Measurements from ENCODE around the gene PCMTD2. TPM values are rescaled to one million over a fixed set of nuclear protein-coding genes. Genes with fewer than 3 reads are reported as not detected.
"Not testable (repeated sequence)": the region's sequence is repeated elsewhere in the genome, so short reads cannot be mapped to it uniquely, and the experiment has no call there.

The PCMTD2 gene
- total RNA-seq, 6 experiments from 2014 or later = 15.7 to 21.9 (median 18.1) TPM

GRCh38 chr20:64283646-64284045, 28.1 kb downstream of the PCMTD2 start:
- no peaks in the 10 kb centered on the region for H3K4me1 Mint-ChIP-seq (ENCODE audit: low read depth)
- peaks cover 9% of the 10 kb centered on the region for H3K27me3 Mint-ChIP-seq (ENCODE audit: insufficient read depth)
- H3K27ac Mint-ChIP-seq = no peak overlapping the region
- peaks cover 7% of the 10 kb centered on the region; the same call in 1 of the 2 replicates for H3K9me3 Mint-ChIP-seq
- no peaks in the 10 kb centered on the region for H3K36me3 Mint-ChIP-seq (ENCODE audit: low read depth)
- no peak overlapping the region for H3K4me3 Mint-ChIP-seq
- TF ChIP-seq CTCF (IDR thresholded peaks at IDR 0.05) = no peak
- no peak for DNase-seq

- TF ChIP-seq CTCF (IDR thresholded peaks at IDR 0.05) = peak; percentile 91
- DNase-seq = peak; percentile 49
- H3K27me3 Mint-ChIP-seq (ENCODE audit: insufficient read depth); H3K9me3 Mint-ChIP-seq; H3K36me3 Mint-ChIP-seq (ENCODE audit: low read depth); H3K4me3 Mint-ChIP-seq; H3K4me1 Mint-ChIP-seq (ENCODE audit: low read depth); H3K27ac Mint-ChIP-seq: not testable (repeated sequence)
Observed at GRCh38 chr20:64285579-64286446, 30.3 kb downstream of the PCMTD2 start.

- not testable (repeated sequence) for H3K27me3 Mint-ChIP-seq (ENCODE audit: insufficient read depth); DNase-seq; H3K4me3 Mint-ChIP-seq; H3K36me3 Mint-ChIP-seq (ENCODE audit: low read depth); H3K4me1 Mint-ChIP-seq (ENCODE audit: low read depth); H3K9me3 Mint-ChIP-seq; H3K27ac Mint-ChIP-seq
Observed at GRCh38 chr20:64286447-64287263, 31.1 kb downstream of the PCMTD2 start.

GRCh38 chr20:64287264-64287590, 31.7 kb downstream of the PCMTD2 start:
- H3K27ac Mint-ChIP-seq; H3K36me3 Mint-ChIP-seq (ENCODE audit: low read depth); H3K9me3 Mint-ChIP-seq; H3K4me1 Mint-ChIP-seq (ENCODE audit: low read depth); DNase-seq; H3K4me3 Mint-ChIP-seq; H3K27me3 Mint-ChIP-seq (ENCODE audit: insufficient read depth): not testable (repeated sequence)

- not testable (repeated sequence) for H3K27me3 Mint-ChIP-seq (ENCODE audit: insufficient read depth); H3K27ac Mint-ChIP-seq; H3K4me1 Mint-ChIP-seq (ENCODE audit: low read depth); H3K36me3 Mint-ChIP-seq (ENCODE audit: low read depth); DNase-seq; H3K4me3 Mint-ChIP-seq; H3K9me3 Mint-ChIP-seq
Observed at GRCh38 chr20:64292167-64292566, 36.6 kb downstream of the PCMTD2 start.

GRCh38 chr20:64303086-64303485, 47.5 kb downstream of the PCMTD2 start:
- H3K4me3 Mint-ChIP-seq; H3K9me3 Mint-ChIP-seq; H3K27ac Mint-ChIP-seq; H3K4me1 Mint-ChIP-seq (ENCODE audit: low read depth); H3K27me3 Mint-ChIP-seq (ENCODE audit: insufficient read depth); H3K36me3 Mint-ChIP-seq (ENCODE audit: low read depth); DNase-seq: not testable (repeated sequence)

GRCh38 chr20:64313761-64314160, 58.2 kb downstream of the PCMTD2 start:
- not testable (repeated sequence) for H3K9me3 Mint-ChIP-seq

GRCh38 chr20:64315381-64315780, 59.8 kb downstream of the PCMTD2 start:
- not testable (repeated sequence) for H3K4me1 Mint-ChIP-seq (ENCODE audit: low read depth); H3K4me3 Mint-ChIP-seq; H3K9me3 Mint-ChIP-seq; DNase-seq; H3K36me3 Mint-ChIP-seq (ENCODE audit: low read depth); H3K27ac Mint-ChIP-seq
- H3K27me3 Mint-ChIP-seq (ENCODE audit: insufficient read depth) = peaks cover 16% of the 10 kb centered on the region

More at GRCh38 chr20:64313761-64314160, 58.2 kb downstream of the PCMTD2 start:
- peaks cover 11% of the 10 kb centered on the region for H3K27me3 Mint-ChIP-seq (ENCODE audit: insufficient read depth)
- H3K27ac Mint-ChIP-seq; DNase-seq; H3K4me3 Mint-ChIP-seq; H3K36me3 Mint-ChIP-seq (ENCODE audit: low read depth); H3K4me1 Mint-ChIP-seq (ENCODE audit: low read depth): not testable (repeated sequence)

- DNase-seq; H3K36me3 Mint-ChIP-seq (ENCODE audit: low read depth); H3K4me1 Mint-ChIP-seq (ENCODE audit: low read depth); H3K27ac Mint-ChIP-seq; H3K4me3 Mint-ChIP-seq; H3K9me3 Mint-ChIP-seq: not testable (repeated sequence)
- H3K27me3 Mint-ChIP-seq (ENCODE audit: insufficient read depth) = peaks cover 16% of the 10 kb centered on the region
Observed at GRCh38 chr20:64315884-64316283, 60.3 kb downstream of the PCMTD2 start.

- not testable (repeated sequence) for DNase-seq; H3K27ac Mint-ChIP-seq; H3K36me3 Mint-ChIP-seq (ENCODE audit: low read depth); H3K4me3 Mint-ChIP-seq; H3K4me1 Mint-ChIP-seq (ENCODE audit: low read depth); H3K9me3 Mint-ChIP-seq
- H3K27me3 Mint-ChIP-seq (ENCODE audit: insufficient read depth) = peaks cover 16% of the 10 kb centered on the region
Observed at GRCh38 chr20:64316415-64317083, 61.0 kb downstream of the PCMTD2 start.

GRCh38 chr20:64317331-64317730, 61.8 kb downstream of the PCMTD2 start:
- not testable (repeated sequence) for H3K36me3 Mint-ChIP-seq (ENCODE audit: low read depth); DNase-seq; H3K27ac Mint-ChIP-seq; H3K4me3 Mint-ChIP-seq; H3K9me3 Mint-ChIP-seq; H3K4me1 Mint-ChIP-seq (ENCODE audit: low read depth)
- H3K27me3 Mint-ChIP-seq (ENCODE audit: insufficient read depth) = peaks cover 16% of the 10 kb centered on the region

Measured in HFFc6 (cell line).